Thoracic aorta (tissue), 2 donors: ENCODE measurements around the gene TMEM52B. TPM values are rescaled to one million over a fixed set of nuclear protein-coding genes. Genes with fewer than 3 reads are reported as not detected.

Experiments
- ATAC-seq: fragments of 150-250 bp; one replicate; pipeline ENCODE4 v1.8.0; 2017; ENCODE audit warnings: low read depth; ENCODE audit not compliant: insufficient number of reproducible peaks, low FRiP score
- DNase-seq: peaks from one replicate; pipeline ENCODE4 v3.0.0-alpha.2; 2020; ENCODE audit warnings: low spot score
- H3K27ac ChIP-seq, 2 donors: fragments of 200-600 bp; sonication (generic); 1 replicate in 1 of 2; 2 replicates in 1 of 2; pipeline ENCODE4 v1.5.1; 2016; ENCODE audit warnings: mild to moderate bottlenecking in 2 of 2, moderate library complexity in 2 of 2
- H3K27me3 ChIP-seq: fragments of 200-600 bp; sonication (generic); replicated peaks from 2 replicates; pipeline ENCODE4 v1.6.0; 2016; ENCODE audit warnings: mild to moderate bottlenecking; ENCODE audit not compliant: insufficient read depth
- H3K36me3 ChIP-seq: fragments of 200-600 bp; sonication (generic); one replicate; pipeline ENCODE4 v1.5.1; 2016
- H3K4me1 ChIP-seq, 2 donors: fragments of 200-600 bp; sonication (generic); 1 replicate in 1 of 2; 2 replicates in 1 of 2; pipeline versions ENCODE4 v1.5.1 to v1.6.0; 2016; ENCODE audit warnings: low read depth in 2 of 2, mild to moderate bottlenecking in 1 of 2; ENCODE audit not compliant: control insufficient read depth in 1 of 2
- H3K4me3 ChIP-seq: fragments of 200-600 bp; sonication (generic); 2 replicates; pipeline ENCODE4 v1.5.1; 2016; ENCODE audit warnings: mild to moderate bottlenecking
- H3K9me3 ChIP-seq: fragments of 200-600 bp; sonication (generic); 2 replicates; pipeline ENCODE4 v1.5.1; 2016
- total RNA-seq, 2 donors: library from RNA; depleted of rRNA; stranded (reverse); fragments of >200 nt; gene quantifications; one replicate each; pipeline versions ENCODE4 v1.1.0 to v1.2.3, GENCODE V29; 2016
- TF ChIP-seq, protein P1 (sequence below): fragments of 200-600 bp; sonication (generic); IDR thresholded peaks from one replicate; pipeline ENCODE4 v1.5.1; 2019; ENCODE audit warnings: antibody characterized with exemption

Gene TMEM52B
- total RNA-seq, 2 donors from 2014 or later = 2.8 TPM; not detected in 1

GRCh38 chr12:10170216-10170615 lies 8.6 kb upstream of the TMEM52B start:
- H3K4me1 ChIP-seq = no peaks in the 10 kb centered on the region
- H3K27me3 ChIP-seq = no peaks in the 10 kb centered on the region
- no peaks in the 10 kb centered on the region for H3K9me3 ChIP-seq
- no peak overlapping the region for H3K4me3 ChIP-seq
- no peak overlapping the region for H3K27ac ChIP-seq
- TF ChIP-seq, protein P1, sequence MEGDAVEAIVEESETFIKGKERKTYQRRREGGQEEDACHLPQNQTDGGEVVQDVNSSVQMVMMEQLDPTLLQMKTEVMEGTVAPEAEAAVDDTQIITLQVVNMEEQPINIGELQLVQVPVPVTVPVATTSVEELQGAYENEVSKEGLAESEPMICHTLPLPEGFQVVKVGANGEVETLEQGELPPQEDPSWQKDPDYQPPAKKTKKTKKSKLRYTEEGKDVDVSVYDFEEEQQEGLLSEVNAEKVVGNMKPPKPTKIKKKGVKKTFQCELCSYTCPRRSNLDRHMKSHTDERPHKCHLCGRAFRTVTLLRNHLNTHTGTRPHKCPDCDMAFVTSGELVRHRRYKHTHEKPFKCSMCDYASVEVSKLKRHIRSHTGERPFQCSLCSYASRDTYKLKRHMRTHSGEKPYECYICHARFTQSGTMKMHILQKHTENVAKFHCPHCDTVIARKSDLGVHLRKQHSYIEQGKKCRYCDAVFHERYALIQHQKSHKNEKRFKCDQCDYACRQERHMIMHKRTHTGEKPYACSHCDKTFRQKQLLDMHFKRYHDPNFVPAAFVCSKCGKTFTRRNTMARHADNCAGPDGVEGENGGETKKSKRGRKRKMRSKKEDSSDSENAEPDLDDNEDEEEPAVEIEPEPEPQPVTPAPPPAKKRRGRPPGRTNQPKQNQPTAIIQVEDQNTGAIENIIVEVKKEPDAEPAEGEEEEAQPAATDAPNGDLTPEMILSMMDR = no peak
- no peaks in the 10 kb centered on the region for H3K36me3 ChIP-seq
- DNase-seq = no peak
- no peak for ATAC-seq

- ATAC-seq (no peak), DNase-seq (no peak)
- Histone ChIP-seq H3K4me3 (no peak within 1 kb of the TSS), H3K27me3 (no peaks in the 10 kb centered on the region), H3K36me3 (no peaks in the 10 kb centered on the region), H3K9me3 (no peaks in the 10 kb centered on the region), H3K4me1 (no peaks in the 10 kb centered on the region), H3K27ac (no peak within 1 kb of the TSS)
- TF ChIP-seq, protein P1 = no peak
Observed at GRCh38 chr12:10171973-10172728, 6.7 kb upstream of the TMEM52B start, which contains the start of gene OLR1. OLR1 (minus strand) TSS chr12:10172132; CDS start chr12:10172077, 55 bp downstream.

GRCh38 chr12:10174986-10175614 lies 3.7 kb upstream of the TMEM52B start:
- ATAC-seq = no peak
- Histone ChIP-seq H3K27ac (no peak overlapping the region), H3K4me1 (no peaks in the 10 kb centered on the region), H3K36me3 (no peaks in the 10 kb centered on the region), H3K4me3 (no peak overlapping the region), H3K27me3 (no peaks in the 10 kb centered on the region), H3K9me3 (no peaks in the 10 kb centered on the region)
- no peak for DNase-seq
- TF ChIP-seq, protein P1 = no peak

DNA sequence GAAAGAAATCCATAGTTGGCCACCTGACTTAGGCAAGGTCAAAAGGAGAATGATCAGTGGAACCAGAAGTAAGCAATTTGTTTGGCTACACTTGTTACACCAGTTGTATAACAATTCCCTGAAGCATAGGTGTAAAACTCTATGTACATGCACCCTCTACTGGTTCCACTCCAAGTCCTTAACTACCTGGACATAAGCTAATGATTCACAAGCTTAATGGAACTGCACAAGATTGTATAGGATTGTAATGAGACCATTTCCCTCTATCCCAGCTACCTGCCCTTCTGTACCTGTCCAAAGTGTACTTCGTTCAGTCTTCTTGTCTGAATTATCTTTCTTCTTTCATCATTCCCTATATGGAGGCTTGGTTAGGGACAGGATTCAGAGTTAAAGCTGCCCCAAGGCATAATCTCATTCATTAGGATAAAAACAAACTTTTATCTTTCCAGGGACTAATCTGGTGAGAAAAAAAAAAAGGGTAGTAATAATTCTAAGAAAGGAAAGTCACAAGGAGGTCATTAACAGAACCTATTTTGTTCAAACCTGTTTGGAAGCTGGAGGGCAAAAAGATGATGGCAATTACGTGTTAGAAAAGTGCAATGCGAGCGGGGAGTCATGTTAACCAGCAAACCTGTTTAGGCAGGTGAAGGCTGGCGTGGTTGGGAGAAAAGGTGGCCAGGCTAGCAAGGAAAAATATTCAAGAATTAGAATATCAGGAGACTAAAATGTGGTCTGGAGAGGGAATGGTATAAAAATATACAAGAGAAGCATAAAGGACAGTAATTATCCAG lies 2.8 kb upstream of the TMEM52B start:
- DNase-seq (no peak), ATAC-seq (no peak)
- no peak overlapping the region for H3K27ac ChIP-seq
- H3K36me3 ChIP-seq = no peaks in the 10 kb centered on the region
- TF ChIP-seq, protein P1 = no peak
- no peak overlapping the region for H3K4me3 ChIP-seq
- H3K4me1 ChIP-seq = no peaks in the 10 kb centered on the region
- no peaks in the 10 kb centered on the region for H3K9me3 ChIP-seq
- no peaks in the 10 kb centered on the region for H3K27me3 ChIP-seq

DNA sequence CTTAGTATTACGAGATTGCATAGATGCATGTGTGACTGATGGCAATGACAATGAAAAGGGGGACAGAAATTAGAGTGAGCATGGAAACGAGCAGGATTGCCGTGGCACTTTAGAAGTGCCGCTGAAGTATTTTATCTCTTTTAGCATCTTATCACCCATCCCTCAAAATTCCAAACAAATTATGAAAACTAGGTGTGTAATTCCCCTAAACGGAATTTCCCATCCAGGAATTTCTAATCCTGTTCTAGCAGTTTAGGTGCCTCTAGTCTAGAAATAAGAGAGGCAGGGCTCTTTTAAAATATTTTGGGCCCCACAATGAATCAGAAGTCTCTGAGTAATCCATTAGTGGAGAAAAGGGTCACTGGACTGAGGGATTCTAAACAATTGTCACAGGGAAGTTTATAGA lies 947 bp downstream of the TMEM52B start:
- Histone ChIP-seq H3K4me1 (no peaks in the 10 kb centered on the region), H3K27me3 (no peaks in the 10 kb centered on the region), H3K27ac (no peak overlapping the region), H3K9me3 (no peaks in the 10 kb centered on the region), H3K4me3 (no peak overlapping the region), H3K36me3 (no peaks in the 10 kb centered on the region)
- TF ChIP-seq, protein P1 = no peak
- DNase-seq (no peak), ATAC-seq (no peak)
